DND-41 (cell line): ENCODE results near the gene PPFIBP2.

Experiments
- ATAC-seq: fragments of 200-7000 bp; cut with Tn5 transposase; 3 replicates; pipeline ENCODE4 v1.9.1; 2021; ENCODE audit warnings: low read depth; ENCODE audit not compliant: insufficient read depth
- DNase-seq: peaks from one replicate; pipeline ENCODE4 v3.0.0-alpha.2; 2020
- H2AFZ ChIP-seq: 2 replicates; pipeline ENCODE4 v1.6.0; 2012; ENCODE audit warnings: low read depth, low read length
- H3K27ac ChIP-seq: 2 replicates; pipeline ENCODE4 v1.5.1; 2012; ENCODE audit warnings: low read length, inconsistent platforms
- H3K27me3 ChIP-seq: fragments of 200-600 bp; sonication (generic); 2 replicates; pipeline ENCODE4 v1.6.0; 2012; ENCODE audit warnings: low read length, mild to moderate bottlenecking, inconsistent platforms; ENCODE audit not compliant: insufficient read depth, poor library complexity
- H3K36me3 ChIP-seq: 2 replicates; pipeline ENCODE4 v1.5.1; 2012; ENCODE audit warnings: low read length, inconsistent platforms; ENCODE audit not compliant: insufficient read depth
- H3K4me1 ChIP-seq: 2 replicates; pipeline ENCODE4 v1.5.1; 2012; ENCODE audit warnings: mild to moderate bottlenecking, low read length; ENCODE audit not compliant: insufficient read depth
- H3K4me2 ChIP-seq: 2 replicates; pipeline ENCODE4 v1.6.0; 2012; ENCODE audit warnings: mild to moderate bottlenecking, moderate library complexity, low read length, inconsistent platforms; ENCODE audit not compliant: insufficient read depth
- H3K4me3 ChIP-seq, 2 experiments: fragments of 200-600 bp in 1 of 2; shearing (Covaris generic) in 1 of 2; 2 replicates each; pipeline ENCODE4 v1.5.1; 2012 to 2016; ENCODE audit warnings: inconsistent platforms in 2 of 2, low read length in 2 of 2, mild to moderate bottlenecking in 2 of 2, low read depth in 1 of 2, moderate library complexity in 1 of 2
- H3K79me2 ChIP-seq: 2 replicates; pipeline ENCODE4 v1.6.0; 2012; ENCODE audit warnings: low read length, inconsistent platforms; ENCODE audit not compliant: insufficient read depth
- H3K9ac ChIP-seq: 2 replicates; pipeline ENCODE4 v1.6.0; 2012; ENCODE audit warnings: low read depth, mild to moderate bottlenecking, inconsistent platforms, low read length, moderate library complexity
- H3K9me3 ChIP-seq: 2 replicates; pipeline ENCODE4 v1.5.1; 2012; ENCODE audit warnings: low read length, moderate library complexity, mild to moderate bottlenecking, inconsistent platforms; ENCODE audit not compliant: insufficient read depth, severe bottlenecking
- H4K20me1 ChIP-seq: 2 replicates; pipeline ENCODE4 v1.6.0; 2012; ENCODE audit warnings: low read length; ENCODE audit not compliant: insufficient read depth
- CTCF ChIP-seq: IDR thresholded peaks from 2 replicates; pipeline ENCODE4 v1.5.1; 2012; ENCODE audit warnings: borderline replicate concordance, low read length, moderate library complexity, mild to moderate bottlenecking; ENCODE audit not compliant: poor library complexity, severe bottlenecking; ENCODE audit errors: extremely low read depth
- EZH2 ChIP-seq: IDR thresholded peaks from 3 replicates; pipeline ENCODE4 v1.6.1; 2012; ENCODE audit warnings: borderline replicate concordance, low read depth, mild to moderate bottlenecking, moderate library complexity, low read length, inconsistent platforms; ENCODE audit not compliant: severe bottlenecking

PPFIBP2 gene

DNA sequence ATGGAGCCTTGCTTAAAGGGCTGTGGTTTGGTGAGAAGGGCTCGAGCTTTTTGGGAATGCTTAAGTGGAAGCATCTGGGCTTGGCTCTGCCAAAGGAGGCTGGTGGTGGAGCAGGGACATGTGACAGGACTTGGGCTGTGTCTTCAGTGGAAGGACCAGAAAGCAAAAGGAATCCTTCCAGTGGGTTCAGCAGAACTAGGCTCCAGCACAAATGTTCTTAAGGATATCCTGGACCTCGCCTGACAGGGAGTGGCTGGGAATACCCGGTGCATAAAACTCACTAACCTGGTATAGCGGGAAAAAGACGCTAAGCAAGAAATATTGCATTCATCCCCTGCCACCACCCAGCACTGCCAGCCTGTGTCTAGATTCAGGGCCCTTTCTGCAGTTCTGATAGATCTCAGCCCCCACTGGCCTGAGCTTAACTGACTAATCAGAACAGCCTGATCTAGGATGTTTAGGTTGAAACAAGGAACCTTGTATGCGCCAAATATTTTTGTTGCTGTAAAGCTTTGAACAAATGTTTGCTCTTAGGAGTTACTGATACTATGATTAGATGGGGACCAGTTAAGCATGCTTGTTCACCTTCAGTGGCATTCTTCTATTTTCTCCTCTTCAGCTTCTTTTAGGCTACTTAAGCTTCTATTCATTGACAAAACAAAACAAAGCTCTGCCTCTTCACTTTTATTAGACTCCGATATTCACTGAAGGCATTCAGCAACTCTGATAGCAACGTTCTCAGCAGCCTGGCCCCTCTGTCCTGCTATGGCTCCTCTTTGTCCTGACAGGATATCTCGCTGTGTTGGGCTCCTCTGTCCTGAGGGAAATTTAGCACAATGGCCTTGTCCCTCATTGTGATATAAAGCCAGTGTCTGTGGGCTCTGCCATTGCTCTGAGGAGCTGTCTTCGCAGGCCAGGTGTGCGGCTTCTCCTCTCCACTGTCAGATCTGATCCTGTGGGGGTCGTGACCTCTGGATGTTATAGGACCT is 25.0 kb downstream of the PPFIBP2 start:
- Histone ChIP-seq H3K79me2 (no peaks in the 10 kb centered on the region), H3K4me3 (no peak overlapping the region), H3K36me3 (no peaks in the 10 kb centered on the region)

DNA sequence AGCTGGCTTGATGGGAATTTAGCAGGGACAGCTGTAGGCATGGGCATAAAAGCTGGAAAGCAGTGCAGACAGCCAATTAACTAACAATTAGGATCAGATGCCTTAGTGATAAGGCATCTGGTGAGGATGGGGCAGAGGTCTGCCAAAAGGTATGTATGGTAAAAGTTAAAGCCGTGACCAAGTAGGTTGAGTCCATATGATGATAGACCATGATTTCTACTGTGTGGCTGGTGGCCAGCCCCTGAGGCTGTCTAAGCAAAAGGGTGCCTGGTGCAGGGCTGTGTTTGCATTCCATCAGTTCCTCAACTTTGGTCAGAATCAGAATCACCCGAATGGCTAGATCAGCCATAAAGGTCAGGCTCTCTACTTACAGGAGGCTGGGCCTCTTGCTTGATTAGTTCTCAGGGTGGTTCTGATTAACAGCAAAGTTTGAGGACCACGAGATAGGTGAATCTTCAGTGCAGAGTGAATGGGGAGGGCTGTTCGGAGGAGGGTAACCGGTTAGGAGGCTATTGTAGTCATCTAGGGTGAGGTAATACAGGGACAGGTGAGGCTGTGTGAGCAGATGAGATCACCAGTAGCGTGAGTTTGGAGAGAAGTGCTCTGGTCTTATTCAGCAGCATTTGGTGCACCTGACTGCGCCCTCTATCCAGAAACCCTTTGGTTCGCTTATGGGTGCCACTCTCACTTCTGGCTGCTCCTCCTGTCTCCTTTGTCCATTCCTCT is 27.2 kb downstream of the PPFIBP2 start:
- Histone ChIP-seq H3K36me3 (no peaks in the 10 kb centered on the region), H3K9me3 (no peaks in the 10 kb centered on the region), H3K79me2 (no peaks in the 10 kb centered on the region), H3K27ac (no peak overlapping the region), H3K4me2 (no peak overlapping the region), H3K4me1 (no peaks in the 10 kb centered on the region), H3K27me3 (peaks cover 10% of the 10 kb centered on the region), H2AFZ (no peak overlapping the region), H3K4me3 (no peak overlapping the region), H4K20me1 (peaks cover 3% of the 10 kb centered on the region; the same call in 1 of the 2 replicates), H3K9ac (no peak overlapping the region)
- no peak for DNase-seq
- no peak for TF ChIP-seq CTCF
- ATAC-seq: no peak

More for the DNA sequence above, 25.0 kb downstream of the PPFIBP2 start:
- ATAC-seq (no peak), DNase-seq (no peak)
- TF ChIP-seq CTCF (no peak), EZH2 (no peak)
- no peaks in the 10 kb centered on the region for H3K4me1 ChIP-seq
- H2AFZ ChIP-seq: no peak overlapping the region
- H3K9ac ChIP-seq: no peak overlapping the region
- no peaks in the 10 kb centered on the region for H3K9me3 ChIP-seq
- H3K4me2 ChIP-seq: no peak overlapping the region
- H4K20me1 ChIP-seq: peaks cover under 1% of the 10 kb centered on the region; the same call in 1 of the 2 replicates
- H3K27me3 ChIP-seq: peaks cover 10% of the 10 kb centered on the region
- H3K27ac ChIP-seq: no peak overlapping the region

DNA sequence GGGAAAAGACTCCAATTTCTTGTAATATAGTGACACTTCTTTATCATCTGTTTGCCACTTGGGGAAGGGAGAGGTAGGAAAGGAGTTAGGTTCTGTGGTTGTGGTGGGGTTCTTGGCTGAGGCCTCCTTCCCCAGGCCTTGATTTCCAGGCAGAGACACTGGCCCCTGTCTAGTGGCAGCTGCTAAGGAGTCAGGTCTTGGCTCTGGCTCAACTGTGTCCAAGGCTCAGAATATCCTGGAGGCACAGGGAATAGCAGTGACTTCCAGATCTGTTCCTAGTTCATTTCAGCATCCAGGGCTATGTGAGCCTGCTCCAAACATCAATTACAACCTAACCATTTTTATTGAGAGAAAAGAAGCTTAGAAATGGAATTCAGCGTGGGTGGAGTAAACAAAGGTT is 29.5 kb downstream of the PPFIBP2 start:
- no peak for DNase-seq
- TF ChIP-seq EZH2 (no peak), CTCF (no peak)

More for the DNA sequence above, 29.5 kb downstream of the PPFIBP2 start:
- ATAC-seq: no peak
- H3K4me2 ChIP-seq: no peak overlapping the region
- H3K79me2 ChIP-seq: no peaks in the 10 kb centered on the region
- H3K36me3 ChIP-seq: no peaks in the 10 kb centered on the region
- no peaks in the 10 kb centered on the region for H3K4me1 ChIP-seq
- H3K27ac ChIP-seq: no peak overlapping the region
- H3K4me3 ChIP-seq: no peak overlapping the region
- H3K9me3 ChIP-seq: no peaks in the 10 kb centered on the region
- peaks cover 3% of the 10 kb centered on the region; the same call in 1 of the 2 replicates for H4K20me1 ChIP-seq
- no peak overlapping the region for H3K9ac ChIP-seq
- H3K27me3 ChIP-seq: peaks cover 15% of the 10 kb centered on the region
- H2AFZ ChIP-seq: no peak overlapping the region
